ENCODE measurements around the gene SEC11A.
A peak's percentile ranks its signal among the peaks of the same experiment; 100 is the strongest.
"Not testable (repeated sequence)": the region's sequence is repeated elsewhere in the genome, so short reads cannot be mapped to it uniquely, and the experiment has no call there.

Gene SEC11A

DNA sequence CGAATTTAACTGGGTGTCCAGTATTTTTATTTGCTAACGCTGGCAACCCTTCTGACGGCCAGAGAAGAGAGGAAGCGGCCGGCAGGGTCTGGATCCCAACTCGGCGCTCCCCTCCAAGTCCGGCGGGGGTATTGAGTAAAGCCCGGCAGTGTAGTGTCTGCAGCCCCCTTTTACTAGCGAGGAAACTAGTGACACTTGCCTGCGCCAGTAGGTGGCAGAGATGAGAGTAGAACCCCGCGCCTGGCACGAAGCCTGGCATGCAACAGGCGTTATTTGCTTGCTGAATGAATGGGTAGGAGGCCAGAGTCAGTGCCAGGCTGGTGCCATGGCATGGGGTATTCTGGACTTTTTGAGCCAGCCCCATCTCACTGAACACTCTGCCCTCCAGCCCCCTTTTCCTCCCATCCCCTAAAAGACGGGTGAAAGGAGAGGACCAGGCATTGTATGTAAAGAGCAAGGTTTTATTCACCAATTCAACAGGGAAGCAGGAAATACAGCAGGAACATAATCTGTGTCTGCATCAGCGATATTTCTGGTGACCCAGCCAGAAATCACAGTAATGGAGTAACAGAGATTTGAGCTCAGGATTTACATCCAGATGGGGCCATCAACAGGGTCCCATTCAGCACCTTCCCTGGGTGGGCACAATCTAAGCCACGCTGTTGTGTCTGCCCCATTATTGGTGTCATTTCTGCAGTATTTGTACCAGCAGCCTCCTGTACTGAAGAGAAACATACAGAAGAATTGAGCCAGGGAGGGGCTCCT, 61.1 kb downstream of the SEC11A start:
- Histone ChIP-seq H3K27me3 (ENCODE audit: control insufficient read depth, insufficient read depth, low read length) (peaks cover 13% of the 10 kb centered on the region), H3K4me3 (ENCODE audit: low read depth, low read length) (peak overlapping the region; percentile 89), H3K9ac (ENCODE audit: low read depth, low read length) (peak overlapping the region; percentile 85; the same call in 1 of the 2 replicates), H3K27ac (ENCODE audit: low read depth, low read length) (peak overlapping the region; percentile 89), H3K9me3 (ENCODE audit: control insufficient read depth, insufficient read depth, low read length) (no peaks in the 10 kb centered on the region), H3K36me3 (ENCODE audit: control insufficient read depth, insufficient read depth, low read length) (peaks cover 25% of the 10 kb centered on the region), H3K4me1 (ENCODE audit: control insufficient read depth, insufficient read depth, low read length) (peaks cover 14% of the 10 kb centered on the region; the same call in 1 of the 2 replicates)

- peaks cover 13% of the 10 kb centered on the region for H3K27me3 ChIP-seq (ENCODE audit: control insufficient read depth, insufficient read depth, low read length)
- peaks cover 31% of the 10 kb centered on the region for H3K36me3 ChIP-seq (ENCODE audit: control insufficient read depth, insufficient read depth, low read length)
- peak within 1 kb of the TSS; percentile 89 for H3K4me3 ChIP-seq (ENCODE audit: low read depth, low read length)
- peak within 1 kb of the TSS; percentile 89 for H3K27ac ChIP-seq (ENCODE audit: low read depth, low read length)
- peaks cover 10% of the 10 kb centered on the region; the same call in 1 of the 2 replicates for H3K4me1 ChIP-seq (ENCODE audit: control insufficient read depth, insufficient read depth, low read length)
- H3K9me3 ChIP-seq (ENCODE audit: control insufficient read depth, insufficient read depth, low read length): no peaks in the 10 kb centered on the region
- H3K9ac ChIP-seq (ENCODE audit: low read depth, low read length): peak within 1 kb of the TSS; percentile 85
Observed at GRCh38 chr15:84653910-84654688, 61.8 kb downstream of the SEC11A start, which contains the start of gene WDR73. TSS of gene WDR73 (minus strand) at chr15:84654283. CDS start at chr15:84654274, 9 bp downstream.

GRCh38 chr15:84653584-84653909, 62.4 kb downstream of the SEC11A start:
- Histone ChIP-seq H3K9ac (ENCODE audit: low read depth, low read length) (peak overlapping the region; percentile 85), H3K27ac (ENCODE audit: low read depth, low read length) (peak overlapping the region; percentile 89), H3K4me3 (ENCODE audit: low read depth, low read length) (peak overlapping the region; percentile 89), H3K9me3 (ENCODE audit: control insufficient read depth, insufficient read depth, low read length) (no peaks in the 10 kb centered on the region), H3K36me3 (ENCODE audit: control insufficient read depth, insufficient read depth, low read length) (peaks cover 37% of the 10 kb centered on the region), H3K27me3 (ENCODE audit: control insufficient read depth, insufficient read depth, low read length) (peaks cover 13% of the 10 kb centered on the region), H3K4me1 (ENCODE audit: control insufficient read depth, insufficient read depth, low read length) (peaks cover 4% of the 10 kb centered on the region; the same call in 1 of the 2 replicates)

GRCh38 chr15:84649706-84650105, 66.2 kb downstream of the SEC11A start:
- H3K36me3 ChIP-seq (ENCODE audit: control insufficient read depth, insufficient read depth, low read length): peaks cover 73% of the 10 kb centered on the region
- no peaks in the 10 kb centered on the region for H3K27me3 ChIP-seq (ENCODE audit: control insufficient read depth, insufficient read depth, low read length)
- no peaks in the 10 kb centered on the region for H3K9me3 ChIP-seq (ENCODE audit: control insufficient read depth, insufficient read depth, low read length)
- H3K27ac ChIP-seq (ENCODE audit: low read depth, low read length): no peak overlapping the region
- no peaks in the 10 kb centered on the region for H3K4me1 ChIP-seq (ENCODE audit: control insufficient read depth, insufficient read depth, low read length)
- no peak overlapping the region for H3K4me3 ChIP-seq (ENCODE audit: low read depth, low read length)
- no peak overlapping the region for H3K9ac ChIP-seq (ENCODE audit: low read depth, low read length)

- H3K4me1 ChIP-seq (ENCODE audit: control insufficient read depth, insufficient read depth, low read length): no peaks in the 10 kb centered on the region
- no peak overlapping the region for H3K27ac ChIP-seq (ENCODE audit: low read depth, low read length)
- no peaks in the 10 kb centered on the region for H3K27me3 ChIP-seq (ENCODE audit: control insufficient read depth, insufficient read depth, low read length)
- H3K36me3 ChIP-seq (ENCODE audit: control insufficient read depth, insufficient read depth, low read length): peaks cover 83% of the 10 kb centered on the region
- no peaks in the 10 kb centered on the region for H3K9me3 ChIP-seq (ENCODE audit: control insufficient read depth, insufficient read depth, low read length)
- H3K4me3 ChIP-seq (ENCODE audit: low read depth, low read length): no peak overlapping the region
- no peak overlapping the region for H3K9ac ChIP-seq (ENCODE audit: low read depth, low read length)
Observed at GRCh38 chr15:84648539-84648938, 67.4 kb downstream of the SEC11A start.

GRCh38 chr15:84647726-84648125, 68.2 kb downstream of the SEC11A start:
- peaks cover 88% of the 10 kb centered on the region for H3K36me3 ChIP-seq (ENCODE audit: control insufficient read depth, insufficient read depth, low read length)
- H3K9ac ChIP-seq (ENCODE audit: low read depth, low read length): no peak overlapping the region
- H3K9me3 ChIP-seq (ENCODE audit: control insufficient read depth, insufficient read depth, low read length): no peaks in the 10 kb centered on the region
- H3K27me3 ChIP-seq (ENCODE audit: control insufficient read depth, insufficient read depth, low read length): no peaks in the 10 kb centered on the region
- H3K4me1 ChIP-seq (ENCODE audit: control insufficient read depth, insufficient read depth, low read length): no peaks in the 10 kb centered on the region
- H3K4me3 ChIP-seq (ENCODE audit: low read depth, low read length): no peak overlapping the region
- no peak overlapping the region for H3K27ac ChIP-seq (ENCODE audit: low read depth, low read length)

- Histone ChIP-seq H3K27me3 (ENCODE audit: control insufficient read depth, insufficient read depth, low read length) (no peaks in the 10 kb centered on the region), H3K36me3 (ENCODE audit: control insufficient read depth, insufficient read depth, low read length) (peaks cover 90% of the 10 kb centered on the region), H3K4me1 (ENCODE audit: control insufficient read depth, insufficient read depth, low read length) (no peaks in the 10 kb centered on the region), H3K4me3 (ENCODE audit: low read depth, low read length) (no peak overlapping the region), H3K9me3 (ENCODE audit: control insufficient read depth, insufficient read depth, low read length) (no peaks in the 10 kb centered on the region), H3K9ac (ENCODE audit: low read depth, low read length) (no peak overlapping the region), H3K27ac (ENCODE audit: low read depth, low read length) (no peak overlapping the region)
Observed at GRCh38 chr15:84645997-84646396, 69.9 kb downstream of the SEC11A start.

GRCh38 chr15:84645496-84645895, 70.4 kb downstream of the SEC11A start:
- Histone ChIP-seq H3K9ac (ENCODE audit: low read depth, low read length) (no peak overlapping the region), H3K9me3 (ENCODE audit: control insufficient read depth, insufficient read depth, low read length) (no peaks in the 10 kb centered on the region), H3K27ac (ENCODE audit: low read depth, low read length) (no peak overlapping the region), H3K36me3 (ENCODE audit: control insufficient read depth, insufficient read depth, low read length) (peaks cover 91% of the 10 kb centered on the region), H3K4me3 (ENCODE audit: low read depth, low read length) (no peak overlapping the region), H3K27me3 (ENCODE audit: control insufficient read depth, insufficient read depth, low read length) (no peaks in the 10 kb centered on the region), H3K4me1 (ENCODE audit: control insufficient read depth, insufficient read depth, low read length) (no peaks in the 10 kb centered on the region)

DNA sequence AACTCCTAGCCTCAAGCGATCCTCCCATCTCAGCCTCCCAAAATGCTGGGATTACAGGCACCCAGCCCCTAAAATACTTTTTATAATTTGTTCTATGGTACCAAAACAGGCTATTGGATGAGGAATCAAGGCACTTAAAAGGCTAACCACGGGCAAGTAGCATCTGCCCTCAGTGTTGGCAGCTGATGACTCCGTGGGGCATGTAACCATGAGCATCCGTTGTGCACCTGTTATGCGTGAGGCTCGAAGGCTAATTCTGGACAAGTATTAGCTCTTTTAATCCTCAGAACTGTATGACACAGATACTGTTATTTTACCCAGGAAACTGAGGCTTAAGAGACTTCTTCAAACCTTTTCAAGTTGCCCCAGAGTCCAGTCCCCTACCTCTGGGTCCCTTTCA, 72.1 kb downstream of the SEC11A start:
- Histone ChIP-seq H3K4me3 (ENCODE audit: low read depth, low read length) (no peak overlapping the region), H3K9me3 (ENCODE audit: control insufficient read depth, insufficient read depth, low read length) (no peaks in the 10 kb centered on the region), H3K9ac (ENCODE audit: low read depth, low read length) (no peak overlapping the region), H3K4me1 (ENCODE audit: control insufficient read depth, insufficient read depth, low read length) (no peaks in the 10 kb centered on the region), H3K36me3 (ENCODE audit: control insufficient read depth, insufficient read depth, low read length) (peaks cover 91% of the 10 kb centered on the region), H3K27me3 (ENCODE audit: control insufficient read depth, insufficient read depth, low read length) (no peaks in the 10 kb centered on the region), H3K27ac (ENCODE audit: low read depth, low read length) (no peak overlapping the region)

- H3K9me3 ChIP-seq (ENCODE audit: control insufficient read depth, insufficient read depth, low read length); H3K27me3 ChIP-seq (ENCODE audit: control insufficient read depth, insufficient read depth, low read length); H3K27ac ChIP-seq (ENCODE audit: low read depth, low read length); H3K4me1 ChIP-seq (ENCODE audit: control insufficient read depth, insufficient read depth, low read length); H3K4me3 ChIP-seq (ENCODE audit: low read depth, low read length); H3K9ac ChIP-seq (ENCODE audit: low read depth, low read length): not testable (repeated sequence)
- H3K36me3 ChIP-seq (ENCODE audit: control insufficient read depth, insufficient read depth, low read length): peaks cover 79% of the 10 kb centered on the region
Observed at GRCh38 chr15:84642640-84643039, 73.3 kb downstream of the SEC11A start.

DNA sequence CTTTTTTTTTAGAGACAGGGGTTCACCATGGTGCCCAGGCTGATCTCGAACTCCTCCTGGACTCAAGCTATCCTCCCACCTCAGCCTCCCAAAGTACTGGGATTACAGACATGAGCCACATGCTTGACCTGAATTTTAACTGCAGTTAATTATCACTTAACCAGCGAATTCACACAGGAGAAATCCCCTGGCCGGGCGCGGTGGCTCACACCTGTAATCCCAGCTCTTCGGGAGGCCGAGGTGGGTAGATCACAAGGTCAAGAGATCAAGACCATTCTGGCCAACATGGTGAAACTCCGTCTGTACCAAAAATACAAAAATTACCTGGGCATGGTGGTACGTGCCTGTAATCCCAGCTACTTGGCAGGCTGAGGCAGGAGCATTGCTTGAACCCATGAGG, 74.1 kb downstream of the SEC11A start:
- H3K27me3 ChIP-seq (ENCODE audit: control insufficient read depth, insufficient read depth, low read length); H3K9ac ChIP-seq (ENCODE audit: low read depth, low read length); H3K4me1 ChIP-seq (ENCODE audit: control insufficient read depth, insufficient read depth, low read length); H3K4me3 ChIP-seq (ENCODE audit: low read depth, low read length); H3K27ac ChIP-seq (ENCODE audit: low read depth, low read length); H3K9me3 ChIP-seq (ENCODE audit: control insufficient read depth, insufficient read depth, low read length): not testable (repeated sequence)
- H3K36me3 ChIP-seq (ENCODE audit: control insufficient read depth, insufficient read depth, low read length): peaks cover 71% of the 10 kb centered on the region
